ENCODE measurements around the gene ELL2. TPM values are rescaled to one million over a fixed set of nuclear protein-coding genes. Genes with fewer than 3 reads are reported as not detected.

The ELL2 gene
- total and polyA plus RNA-seq, 2 donors (not counting 1 experiment from before 2014, with no cell fraction given), result 68.5 to 121 TPM

DNA sequence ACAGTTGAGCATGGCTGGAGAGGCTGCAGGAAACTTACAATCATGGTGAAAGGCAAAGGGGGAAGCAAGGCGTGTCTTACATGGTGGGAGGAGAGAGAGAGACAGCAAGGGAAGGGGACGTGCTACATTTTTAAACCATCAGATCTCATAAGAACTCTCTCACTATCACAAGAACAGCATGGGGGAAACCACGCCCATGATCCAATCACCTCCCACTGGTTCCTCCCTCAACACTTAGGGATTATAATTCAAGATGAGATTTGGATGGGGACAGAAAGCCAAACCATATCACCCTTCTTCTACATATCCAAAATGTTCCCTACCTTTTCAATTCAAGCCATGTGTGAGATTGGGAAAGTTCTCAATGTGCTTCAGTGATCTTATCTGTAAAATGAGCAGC is 116.3 kb downstream of the ELL2 start:
- Histone ChIP-seq H4K20me1 (ENCODE audit: control insufficient read depth, extremely low read depth, insufficient read depth, low read length) (no peaks in the 10 kb centered on the region), H3K27ac (ENCODE audit: insufficient read depth, low read length) (no peak overlapping the region), H3K4me2 (ENCODE audit: extremely low read depth, insufficient read depth, low read length) (no peak overlapping the region), H2AFZ (ENCODE audit: low read length) (no peak overlapping the region), H3K79me2 (ENCODE audit: control insufficient read depth, insufficient read depth, low read length) (no peaks in the 10 kb centered on the region), H3K36me3 (ENCODE audit: control insufficient read depth, insufficient read depth, low read length) (no peaks in the 10 kb centered on the region), H3K4me3 (replicated peaks in 1 of 4; ENCODE audit: control extremely low read depth in 1 of 4, insufficient read depth in 1 of 4, low read depth in 3 of 4, low read length in 4 of 4) (no peak overlapping the region), H3K9ac (ENCODE audit: insufficient read depth, low read length) (no peak overlapping the region), H3K9me3 (ENCODE audit: control insufficient read depth, insufficient read depth, low read depth, low read length) (no peaks in the 10 kb centered on the region), H3K27me3 (ENCODE audit: control insufficient read depth, insufficient read depth, low read length) (no peaks in the 10 kb centered on the region), H3K4me1 (ENCODE audit: control insufficient read depth, extremely low read depth, insufficient read depth, low read length) (peaks cover 6% of the 10 kb centered on the region)
- no peak for TF ChIP-seq EZH2 (IDR thresholded peaks at IDR 0.05; ENCODE audit: low read length, missing control alignments)
- TF ChIP-seq, protein P1, sequence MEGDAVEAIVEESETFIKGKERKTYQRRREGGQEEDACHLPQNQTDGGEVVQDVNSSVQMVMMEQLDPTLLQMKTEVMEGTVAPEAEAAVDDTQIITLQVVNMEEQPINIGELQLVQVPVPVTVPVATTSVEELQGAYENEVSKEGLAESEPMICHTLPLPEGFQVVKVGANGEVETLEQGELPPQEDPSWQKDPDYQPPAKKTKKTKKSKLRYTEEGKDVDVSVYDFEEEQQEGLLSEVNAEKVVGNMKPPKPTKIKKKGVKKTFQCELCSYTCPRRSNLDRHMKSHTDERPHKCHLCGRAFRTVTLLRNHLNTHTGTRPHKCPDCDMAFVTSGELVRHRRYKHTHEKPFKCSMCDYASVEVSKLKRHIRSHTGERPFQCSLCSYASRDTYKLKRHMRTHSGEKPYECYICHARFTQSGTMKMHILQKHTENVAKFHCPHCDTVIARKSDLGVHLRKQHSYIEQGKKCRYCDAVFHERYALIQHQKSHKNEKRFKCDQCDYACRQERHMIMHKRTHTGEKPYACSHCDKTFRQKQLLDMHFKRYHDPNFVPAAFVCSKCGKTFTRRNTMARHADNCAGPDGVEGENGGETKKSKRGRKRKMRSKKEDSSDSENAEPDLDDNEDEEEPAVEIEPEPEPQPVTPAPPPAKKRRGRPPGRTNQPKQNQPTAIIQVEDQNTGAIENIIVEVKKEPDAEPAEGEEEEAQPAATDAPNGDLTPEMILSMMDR (conservative IDR thresholded peaks at IDR 0.05 in 1 of 2, IDR thresholded peaks at IDR 0.05 in 1 of 2; ENCODE audit: low read depth in 1 of 2, low read length in 2 of 2), result no peak
- DNase-seq (ENCODE audit: low read depth in 2 of 2), result no peak

DNA sequence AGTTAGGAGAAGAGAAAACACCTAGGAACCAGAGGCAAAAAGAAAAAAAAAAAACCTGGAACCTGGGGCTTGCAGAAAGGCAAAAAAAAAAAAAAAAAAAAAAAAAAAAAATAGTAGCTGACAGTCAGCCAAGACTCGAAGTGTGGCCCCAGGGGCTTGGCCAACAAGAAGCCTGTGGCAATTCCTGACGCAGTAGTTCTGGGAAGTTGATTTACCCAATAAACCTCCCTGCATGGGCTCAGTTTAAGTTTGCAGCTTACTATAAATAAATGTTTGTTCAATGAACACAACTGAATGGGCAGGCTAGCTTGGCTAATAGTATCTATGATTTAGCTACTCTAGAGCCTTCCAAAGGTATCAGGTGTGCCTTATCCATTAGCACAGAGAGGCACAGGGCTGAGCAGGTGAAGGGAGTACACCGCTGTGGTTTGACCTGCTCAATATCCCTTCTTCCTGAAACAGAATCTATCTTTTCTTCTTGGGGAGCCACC is 117.9 kb downstream of the ELL2 start:
- H2AFZ ChIP-seq (ENCODE audit: low read length), result no peak overlapping the region
- TF ChIP-seq EZH2 (IDR thresholded peaks at IDR 0.05; ENCODE audit: low read length, missing control alignments), result no peak
- TF ChIP-seq, protein P1 (conservative IDR thresholded peaks at IDR 0.05 in 1 of 2, IDR thresholded peaks at IDR 0.05 in 1 of 2; ENCODE audit: low read depth in 1 of 2, low read length in 2 of 2), result no peak
- peak in 1 of 2 donors; percentile 79 for DNase-seq (ENCODE audit: low read depth in 2 of 2)
- no peaks in the 10 kb centered on the region for H4K20me1 ChIP-seq (ENCODE audit: control insufficient read depth, extremely low read depth, insufficient read depth, low read length)
- no peaks in the 10 kb centered on the region for H3K9me3 ChIP-seq (ENCODE audit: control insufficient read depth, insufficient read depth, low read depth, low read length)
- no peaks in the 10 kb centered on the region for H3K27me3 ChIP-seq (ENCODE audit: control insufficient read depth, insufficient read depth, low read length)
- no peak overlapping the region for H3K4me3 ChIP-seq (replicated peaks in 1 of 4; ENCODE audit: control extremely low read depth in 1 of 4, insufficient read depth in 1 of 4, low read depth in 3 of 4, low read length in 4 of 4)
- peaks cover 6% of the 10 kb centered on the region for H3K4me1 ChIP-seq (ENCODE audit: control insufficient read depth, extremely low read depth, insufficient read depth, low read length)
- no peak overlapping the region for H3K27ac ChIP-seq (ENCODE audit: insufficient read depth, low read length)
- no peak overlapping the region for H3K9ac ChIP-seq (ENCODE audit: insufficient read depth, low read length)
- no peaks in the 10 kb centered on the region for H3K79me2 ChIP-seq (ENCODE audit: control insufficient read depth, insufficient read depth, low read length)
- no peak overlapping the region for H3K4me2 ChIP-seq (ENCODE audit: extremely low read depth, insufficient read depth, low read length)
- H3K36me3 ChIP-seq (ENCODE audit: control insufficient read depth, insufficient read depth, low read length), result no peaks in the 10 kb centered on the region

DNA sequence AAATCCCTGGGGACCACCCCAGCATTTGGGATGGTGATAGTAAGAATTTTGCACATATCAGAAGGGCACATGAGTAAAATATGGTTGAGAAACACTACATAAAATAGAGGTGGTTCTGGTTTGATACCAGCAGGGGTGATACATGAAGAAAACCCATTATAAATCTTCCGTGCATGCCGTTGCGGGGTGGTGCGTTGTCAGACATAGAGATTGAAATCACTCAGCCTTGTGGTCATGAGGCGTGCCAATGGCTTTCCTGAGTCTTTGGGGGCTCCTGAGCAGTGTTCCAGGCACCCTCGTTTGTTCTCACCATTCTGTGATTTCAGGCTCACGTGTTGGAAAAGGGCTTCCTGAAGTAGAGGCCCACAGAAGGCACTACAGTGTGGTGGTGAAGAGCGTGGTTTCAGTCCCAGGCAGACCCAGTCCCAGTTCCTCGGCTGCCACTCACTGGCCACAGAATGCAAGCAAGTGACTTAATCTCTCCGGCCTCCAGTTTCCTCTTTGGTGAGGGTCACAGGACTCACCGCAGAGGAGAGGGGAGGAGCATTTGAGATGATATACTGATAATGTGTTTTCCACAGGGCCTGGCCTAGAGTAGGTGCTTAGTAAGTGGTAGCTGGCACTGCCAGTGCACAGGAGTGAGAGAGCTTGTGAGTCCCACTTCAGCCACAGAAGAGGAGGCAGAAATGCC is 118.7 kb downstream of the ELL2 start:
- peak; percentile 74 to 91 for DNase-seq (ENCODE audit: low read depth in 2 of 2)
- H3K36me3 ChIP-seq (ENCODE audit: control insufficient read depth, insufficient read depth, low read length), result no peaks in the 10 kb centered on the region
- no peak overlapping the region for H3K9ac ChIP-seq (ENCODE audit: insufficient read depth, low read length)
- H3K4me3 ChIP-seq (replicated peaks in 1 of 4; ENCODE audit: control extremely low read depth in 1 of 4, insufficient read depth in 1 of 4, low read depth in 3 of 4, low read length in 4 of 4), result no peak overlapping the region
- H3K4me2 ChIP-seq (ENCODE audit: extremely low read depth, insufficient read depth, low read length), result no peak overlapping the region
- no peaks in the 10 kb centered on the region for H4K20me1 ChIP-seq (ENCODE audit: control insufficient read depth, extremely low read depth, insufficient read depth, low read length)
- H3K27me3 ChIP-seq (ENCODE audit: control insufficient read depth, insufficient read depth, low read length), result no peaks in the 10 kb centered on the region
- TF ChIP-seq, protein P1 (conservative IDR thresholded peaks at IDR 0.05 in 1 of 2, IDR thresholded peaks at IDR 0.05 in 1 of 2; ENCODE audit: low read depth in 1 of 2, low read length in 2 of 2), result no peak
- TF ChIP-seq EZH2 (IDR thresholded peaks at IDR 0.05; ENCODE audit: low read length, missing control alignments), result no peak
- H3K27ac ChIP-seq (ENCODE audit: insufficient read depth, low read length), result peak overlapping the region; percentile 30
- no peaks in the 10 kb centered on the region for H3K9me3 ChIP-seq (ENCODE audit: control insufficient read depth, insufficient read depth, low read depth, low read length)
- H3K79me2 ChIP-seq (ENCODE audit: control insufficient read depth, insufficient read depth, low read length), result no peaks in the 10 kb centered on the region
- H3K4me1 ChIP-seq (ENCODE audit: control insufficient read depth, extremely low read depth, insufficient read depth, low read length), result peaks cover 6% of the 10 kb centered on the region
- H2AFZ ChIP-seq (ENCODE audit: low read length), result no peak overlapping the region

Measured in fibroblast of lung (primary cell).